IPS DF 4.7 (cell line): ENCODE data around the gene ZBTB34.

Experiments used
- DNase-seq: peaks from one replicate; pipeline ENCODE4 v3.0.0-alpha.2; 2013; ENCODE audit warnings: low spot score; ENCODE audit errors: extremely low read depth

The ZBTB34 gene

DNA sequence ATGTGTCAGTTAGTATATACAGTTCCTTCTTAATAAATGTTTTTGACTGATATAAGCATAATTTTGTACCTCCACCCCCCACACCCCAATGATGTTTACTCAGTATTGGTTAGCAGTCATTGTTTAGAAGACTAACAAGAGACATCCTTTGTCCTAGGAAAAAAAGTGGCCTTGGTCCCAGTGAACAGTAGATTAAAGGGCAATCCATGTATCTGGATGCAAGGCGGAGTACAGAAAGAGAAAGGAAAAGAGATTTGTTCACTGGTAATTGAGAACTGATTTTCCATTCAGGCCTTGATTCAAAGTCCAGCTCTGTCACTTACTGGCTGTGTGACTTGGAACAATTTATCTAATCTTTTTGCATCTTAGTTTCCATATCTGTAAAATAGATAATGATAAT is 58.8 kb downstream of the ZBTB34 start:
- no peak for DNase-seq

DNA sequence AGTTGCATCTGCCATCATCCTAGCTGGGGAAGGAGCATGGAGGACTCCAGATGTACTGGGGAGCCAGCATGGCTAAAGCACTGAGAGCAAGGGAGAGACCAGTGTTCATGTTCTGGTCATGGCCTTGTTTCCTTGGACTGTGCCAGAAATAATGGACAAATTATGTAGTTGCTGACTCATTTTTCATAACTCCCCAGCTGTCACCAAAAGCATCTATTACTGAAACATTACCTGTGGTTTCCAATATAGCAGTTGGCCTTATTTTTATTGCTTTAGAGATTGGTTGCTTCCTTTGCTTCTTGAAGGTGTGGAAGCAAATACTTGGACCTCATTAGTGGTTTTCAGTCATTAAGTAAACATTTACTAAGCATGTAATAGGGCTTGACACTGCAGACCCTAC is 65.4 kb downstream of the ZBTB34 start:
- no peak for DNase-seq

DNA sequence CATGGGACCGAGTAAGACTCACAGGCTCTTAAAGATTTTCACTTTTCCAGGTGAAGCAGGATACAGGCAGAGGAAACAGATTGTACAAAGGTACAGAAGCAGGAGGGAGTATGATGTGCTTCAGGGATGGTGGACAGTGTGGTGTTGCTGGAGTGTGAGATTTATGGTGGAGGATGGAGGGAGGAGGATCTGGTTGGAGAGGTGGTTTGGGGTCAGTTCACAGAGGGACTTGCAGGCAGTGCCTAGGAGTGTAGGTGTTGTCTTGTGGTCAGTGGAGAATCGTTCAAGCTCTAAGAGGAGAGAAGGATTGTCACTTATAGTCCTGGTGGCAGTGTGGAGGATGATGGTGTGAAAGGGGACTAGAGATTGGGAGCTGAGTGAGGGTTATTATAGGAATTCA is 65.9 kb downstream of the ZBTB34 start:
- DNase-seq, result no peak

DNA sequence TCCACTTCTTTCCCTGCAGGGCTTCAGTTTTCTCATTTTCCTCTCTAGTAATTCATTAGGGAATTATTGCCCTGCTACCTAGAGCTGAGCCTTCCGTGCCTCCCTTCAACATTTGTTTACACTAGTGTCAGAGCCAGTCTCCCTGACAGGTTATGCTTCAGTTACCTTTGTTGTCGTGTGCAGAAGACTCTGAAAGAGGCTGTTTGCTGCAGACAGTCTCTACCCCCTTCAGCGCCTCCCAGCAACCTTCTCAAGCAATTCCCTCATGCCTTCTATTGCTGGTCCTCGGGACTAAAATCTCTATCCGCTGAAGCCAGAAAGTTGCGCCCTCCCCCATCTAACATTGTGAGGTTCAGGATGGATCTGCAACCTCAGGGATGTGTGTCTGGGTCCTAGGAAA is 67.0 kb downstream of the ZBTB34 start:
- DNase-seq, result no peak

DNA sequence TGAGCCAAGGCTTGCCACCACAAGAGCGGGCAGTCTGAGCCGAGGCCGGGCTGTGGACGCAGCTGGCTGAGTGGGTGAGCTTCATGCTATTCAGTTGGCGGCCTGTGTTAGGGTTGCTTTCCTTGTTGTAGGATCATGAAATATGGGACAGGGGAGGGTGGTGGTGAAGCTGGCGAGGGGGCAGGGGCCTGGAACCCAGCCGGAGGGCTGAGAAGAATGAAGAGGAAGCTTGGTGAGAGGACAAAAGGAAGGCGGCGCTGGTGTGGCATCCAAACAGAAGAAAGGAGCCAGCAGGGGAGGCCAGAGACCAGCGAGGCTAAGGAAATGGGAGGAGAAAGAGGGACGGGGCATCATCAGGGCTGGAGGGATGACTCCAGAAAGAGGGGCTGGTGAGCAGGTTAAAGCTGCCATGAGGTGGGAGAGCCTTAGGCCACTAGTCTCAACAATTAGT is 72.5 kb downstream of the ZBTB34 start:
- DNase-seq, result no peak

DNA sequence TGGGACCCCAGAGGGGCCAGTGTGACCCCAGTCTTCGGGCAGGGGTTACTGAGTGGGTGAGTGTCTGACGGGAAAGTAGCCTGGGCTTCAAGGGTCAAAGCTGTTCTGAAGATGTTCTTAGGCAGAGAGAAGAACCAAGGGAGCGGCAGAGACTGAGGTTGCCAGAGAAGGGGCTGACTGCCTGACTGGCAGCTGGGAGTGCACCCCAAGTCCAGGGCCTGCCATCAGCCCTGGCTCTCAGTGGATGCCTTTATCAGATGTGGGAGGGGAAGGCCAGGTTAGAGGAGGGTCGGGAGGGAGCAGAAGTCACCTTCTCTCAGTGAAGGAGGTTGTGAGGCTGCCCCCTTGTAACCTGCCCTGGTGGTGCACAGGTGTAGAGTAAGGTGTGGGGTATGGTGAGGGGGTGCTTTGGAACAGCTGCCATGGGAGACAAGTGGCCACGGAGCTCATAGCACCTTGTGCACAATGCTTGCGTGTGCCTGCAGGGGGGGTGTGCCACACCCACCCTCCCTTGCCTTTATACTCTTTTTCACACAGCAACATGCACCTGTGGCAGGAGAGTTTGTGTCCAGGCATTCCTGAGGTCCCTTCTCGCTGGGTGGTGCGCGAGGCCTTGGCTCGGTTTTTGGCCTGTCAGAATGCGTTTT is 73.0 kb downstream of the ZBTB34 start:
- DNase-seq, result no peak

DNA sequence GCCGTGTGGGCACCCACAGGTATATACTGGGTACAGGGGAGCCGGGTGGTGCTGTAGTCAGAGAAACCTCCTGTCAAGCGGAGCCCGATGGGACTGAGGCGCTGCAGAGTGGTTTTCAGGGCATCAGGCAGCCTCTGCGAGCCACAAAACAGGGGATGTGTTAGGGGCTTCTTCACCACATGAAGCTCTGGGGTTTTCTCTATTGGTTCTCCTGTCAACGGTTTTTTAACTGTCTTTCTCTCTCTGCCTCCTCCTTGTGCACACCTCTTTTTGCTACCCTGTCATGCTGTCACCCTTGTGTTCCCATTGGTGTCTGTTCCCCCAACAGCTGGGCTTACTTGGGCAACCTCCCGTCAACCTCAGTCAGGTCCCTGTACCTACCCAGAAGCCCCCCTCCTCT is 74.0 kb downstream of the ZBTB34 start:
- no peak for DNase-seq
